Measurements from ENCODE around the gene HOXD11.

HOXD11 gene

DNA sequence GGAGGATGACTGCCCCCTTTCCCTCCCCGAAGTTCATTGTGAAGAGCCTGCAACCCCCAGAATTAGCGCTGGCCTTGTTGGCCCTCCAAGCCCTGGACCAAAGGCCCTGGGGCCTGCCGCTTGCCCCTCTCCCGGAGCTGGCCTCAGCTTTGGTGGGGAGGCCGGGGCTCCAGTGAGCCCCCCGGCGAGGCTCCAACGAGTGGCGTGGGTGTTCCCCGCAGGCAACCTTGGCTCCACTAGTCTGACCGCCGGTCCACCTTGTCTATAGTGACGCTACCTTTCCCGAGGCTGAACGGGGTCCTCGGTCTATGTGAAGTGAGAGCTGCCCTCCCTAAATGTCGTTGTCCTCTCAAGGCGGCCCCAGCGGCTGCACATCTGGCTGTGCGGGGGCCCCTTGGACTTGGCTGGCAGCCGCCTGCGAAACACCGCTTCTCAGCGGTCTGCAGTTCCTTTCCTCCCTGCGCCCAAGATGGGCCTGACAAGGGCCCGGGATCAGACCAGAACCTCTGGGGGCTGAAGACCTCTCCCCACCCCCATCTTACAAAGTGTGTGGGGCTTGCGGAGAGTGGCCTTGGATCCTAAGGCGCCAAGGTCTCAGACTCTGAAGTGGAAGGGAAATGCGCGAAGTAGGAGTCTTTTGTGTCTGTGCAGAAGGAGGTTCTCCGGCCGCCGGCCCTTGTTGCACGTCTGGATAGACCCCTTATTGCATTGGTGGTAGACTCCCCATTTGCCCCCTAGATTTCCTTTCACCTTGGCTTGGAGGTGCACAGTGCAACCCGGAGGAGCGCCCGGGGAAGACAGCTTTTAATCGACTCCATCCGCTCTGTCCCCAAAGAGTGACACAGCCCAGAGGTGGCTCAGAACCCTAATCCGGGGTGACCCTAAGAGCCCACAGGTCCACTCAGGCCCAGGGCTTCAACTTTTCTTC lies 5.6 kb downstream of the HOXD11 start:
- Histone ChIP-seq H3K27me3 (peaks cover 100% of the 10 kb centered on the region), H3K4me1 (ENCODE audit: control insufficient read depth in 1 of 2, insufficient read depth in 1 of 2, low read depth in 1 of 2, low read length in 1 of 2) (peaks cover 0 to 3% of the 10 kb centered on the region in 2 experiments), H3K36me3 (no peaks in the 10 kb centered on the region), H3K9me3 (no peaks in the 10 kb centered on the region), H3K4me3 (ENCODE audit: low read depth in 1 of 2, low read length in 1 of 2) (no peak overlapping the region), H3K27ac (no peak overlapping the region)
- no peak for TF ChIP-seq CTCF (IDR thresholded peaks at IDR 0.05)

- TF ChIP-seq CTCF (IDR thresholded peaks at IDR 0.05): no peak
- peaks cover 3% of the 10 kb centered on the region in 2 experiments for H3K4me1 ChIP-seq (ENCODE audit: control insufficient read depth in 1 of 2, insufficient read depth in 1 of 2, low read depth in 1 of 2, low read length in 1 of 2)
- H3K4me3 ChIP-seq (ENCODE audit: low read depth in 1 of 2, low read length in 1 of 2): no peak overlapping the region
- H3K9me3 ChIP-seq: no peaks in the 10 kb centered on the region
- H3K36me3 ChIP-seq: no peaks in the 10 kb centered on the region
- H3K27me3 ChIP-seq: peaks cover 100% of the 10 kb centered on the region
- no peak overlapping the region for H3K27ac ChIP-seq
These were observed 7.2 kb downstream of the HOXD11 start for GRCh38 chr2:176114120-176114929.

DNA sequence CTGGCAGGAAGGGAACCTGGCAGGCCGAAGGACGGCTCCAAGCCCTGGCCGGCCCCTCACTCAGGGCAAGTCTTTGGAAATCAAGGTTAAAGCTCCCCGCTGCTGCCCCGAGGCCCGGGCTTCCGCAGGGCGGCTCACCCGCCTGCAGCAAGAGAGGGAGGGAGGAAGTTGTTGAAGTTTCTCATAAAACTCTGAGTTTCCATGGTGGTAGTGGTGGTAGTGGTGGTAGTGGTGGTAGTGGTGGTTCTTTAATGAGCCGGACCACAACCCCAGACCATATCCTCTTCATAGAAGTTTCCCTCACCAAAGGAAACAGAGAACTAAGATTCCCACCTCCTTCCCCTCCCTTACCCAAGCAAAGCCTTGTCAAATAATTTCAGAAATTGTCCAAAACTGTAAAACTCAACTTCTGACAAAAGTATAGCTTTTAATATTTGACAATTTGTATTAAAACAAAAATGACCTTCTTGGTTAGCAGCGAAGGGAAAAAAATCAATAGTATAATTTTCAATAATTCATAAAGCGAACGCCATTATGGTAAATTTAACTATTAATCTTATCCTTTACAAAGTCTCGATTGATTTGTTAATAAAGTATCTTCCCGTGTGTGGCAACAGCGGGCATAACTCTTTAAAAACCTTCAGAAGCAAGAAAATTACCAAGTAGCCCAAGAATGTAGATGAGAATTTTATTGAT lies 8.0 kb downstream of the HOXD11 start:
- peaks cover 100% of the 10 kb centered on the region for H3K27me3 ChIP-seq
- no peak overlapping the region for H3K4me3 ChIP-seq (ENCODE audit: low read depth in 1 of 2, low read length in 1 of 2)
- H3K36me3 ChIP-seq: no peaks in the 10 kb centered on the region
- TF ChIP-seq CTCF (IDR thresholded peaks at IDR 0.05): no peak
- H3K4me1 ChIP-seq (ENCODE audit: control insufficient read depth in 1 of 2, insufficient read depth in 1 of 2, low read depth in 1 of 2, low read length in 1 of 2): peaks cover 3% of the 10 kb centered on the region in 2 experiments
- H3K27ac ChIP-seq: no peak overlapping the region
- H3K9me3 ChIP-seq: no peaks in the 10 kb centered on the region

DNA sequence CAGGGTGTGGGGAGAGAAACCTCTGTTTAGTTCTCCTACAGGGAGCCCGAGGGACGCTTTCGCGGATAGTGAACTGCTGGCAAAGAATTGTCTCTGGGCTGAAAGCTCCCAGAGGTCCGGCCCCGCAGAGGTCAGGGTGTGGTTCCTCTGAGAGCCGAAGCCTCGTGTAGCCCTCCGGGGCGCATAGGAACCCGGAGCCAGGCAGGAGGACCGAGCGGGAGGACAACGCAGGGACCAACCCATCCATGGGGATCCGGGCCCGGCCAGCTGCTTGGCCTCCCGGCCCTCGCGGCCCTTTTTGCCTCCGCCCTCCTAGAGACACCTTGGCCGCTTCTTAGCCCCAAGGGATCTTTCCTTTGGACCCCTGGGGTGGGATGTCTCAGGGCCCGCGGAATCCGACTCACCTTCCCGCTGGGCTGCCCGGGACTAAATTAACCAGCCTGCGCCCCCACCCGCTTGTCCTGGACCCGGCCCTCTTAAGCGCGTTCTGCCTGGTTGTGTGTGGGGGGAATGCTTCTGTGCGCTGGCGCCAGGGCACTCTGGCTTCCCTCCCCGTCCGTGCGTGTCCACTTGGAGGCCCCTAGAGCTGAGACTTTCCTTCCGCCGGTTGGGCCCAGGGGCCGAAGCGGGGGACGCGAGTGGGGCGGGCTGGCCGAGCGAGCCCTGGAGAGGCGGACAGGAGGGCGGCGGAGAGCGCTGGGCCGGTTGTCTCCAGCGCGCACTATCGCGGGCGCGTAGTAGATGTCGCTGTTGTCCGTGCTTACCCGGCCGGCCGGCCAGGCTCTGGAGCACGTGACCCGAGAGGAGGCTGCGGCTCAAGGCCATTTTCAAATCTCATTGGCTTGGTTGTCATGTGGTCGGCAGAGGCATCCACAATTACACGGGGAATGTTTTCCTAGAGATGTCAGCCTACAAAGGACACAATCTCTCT lies 9.1 kb downstream of the HOXD11 start, which contains the start of gene HOXD10:
Gene HOXD10, plus strand, starts transcription at position 896 of the 931 bp plus-strand sequence. CDS start 56 bp downstream, outside the sequence.
- no peaks in the 10 kb centered on the region for H3K36me3 ChIP-seq
- H3K4me3 ChIP-seq (ENCODE audit: low read depth in 1 of 2, low read length in 1 of 2): no peak within 1 kb of the TSS
- H3K27me3 ChIP-seq: peaks cover 100% of the 10 kb centered on the region
- TF ChIP-seq CTCF (IDR thresholded peaks at IDR 0.05): no peak
- H3K4me1 ChIP-seq (ENCODE audit: control insufficient read depth in 1 of 2, insufficient read depth in 1 of 2, low read depth in 1 of 2, low read length in 1 of 2): peaks cover 2 to 3% of the 10 kb centered on the region in 2 experiments
- no peaks in the 10 kb centered on the region for H3K9me3 ChIP-seq
- no peak within 1 kb of the TSS for H3K27ac ChIP-seq
